Ramos (cell line): ENCODE measurements around the gene LMF1.

Experiments
- in situ Hi-C: fragments of 300-500 bp; cut with MboI; formaldehyde crosslinking; loops from one replicate; pipeline ENCODE4 v1.14.3; 2022; ENCODE audit warnings: low sequenced_read_pairs; ENCODE audit not compliant: unreplicated experiment

Gene LMF1

DNA sequence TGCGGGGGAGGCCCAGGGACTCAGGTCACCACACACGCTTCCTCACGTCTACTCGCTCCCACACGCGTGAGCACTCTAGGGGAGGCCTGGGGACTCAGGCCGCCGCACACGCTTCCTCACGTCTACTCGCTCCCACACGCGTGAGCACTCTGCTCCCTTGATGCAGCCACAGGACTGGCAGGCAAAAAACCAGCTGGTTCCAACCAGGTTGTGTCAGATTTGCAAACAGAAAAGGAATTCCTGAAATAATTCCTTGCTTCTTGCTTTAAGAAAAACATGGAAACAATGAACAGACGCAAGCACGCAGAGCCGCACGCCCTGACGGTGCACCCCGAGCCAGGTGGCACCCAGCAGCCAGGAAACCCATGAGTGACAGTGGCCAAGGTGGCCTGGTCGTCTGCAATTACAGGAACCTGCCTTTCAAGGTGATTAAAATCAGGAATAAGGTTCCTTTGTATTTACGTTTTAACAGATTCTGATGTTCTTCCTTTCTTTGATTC lies 37.9 kb downstream of the LMF1 start:
- in situ Hi-C loops: no loop called here

DNA sequence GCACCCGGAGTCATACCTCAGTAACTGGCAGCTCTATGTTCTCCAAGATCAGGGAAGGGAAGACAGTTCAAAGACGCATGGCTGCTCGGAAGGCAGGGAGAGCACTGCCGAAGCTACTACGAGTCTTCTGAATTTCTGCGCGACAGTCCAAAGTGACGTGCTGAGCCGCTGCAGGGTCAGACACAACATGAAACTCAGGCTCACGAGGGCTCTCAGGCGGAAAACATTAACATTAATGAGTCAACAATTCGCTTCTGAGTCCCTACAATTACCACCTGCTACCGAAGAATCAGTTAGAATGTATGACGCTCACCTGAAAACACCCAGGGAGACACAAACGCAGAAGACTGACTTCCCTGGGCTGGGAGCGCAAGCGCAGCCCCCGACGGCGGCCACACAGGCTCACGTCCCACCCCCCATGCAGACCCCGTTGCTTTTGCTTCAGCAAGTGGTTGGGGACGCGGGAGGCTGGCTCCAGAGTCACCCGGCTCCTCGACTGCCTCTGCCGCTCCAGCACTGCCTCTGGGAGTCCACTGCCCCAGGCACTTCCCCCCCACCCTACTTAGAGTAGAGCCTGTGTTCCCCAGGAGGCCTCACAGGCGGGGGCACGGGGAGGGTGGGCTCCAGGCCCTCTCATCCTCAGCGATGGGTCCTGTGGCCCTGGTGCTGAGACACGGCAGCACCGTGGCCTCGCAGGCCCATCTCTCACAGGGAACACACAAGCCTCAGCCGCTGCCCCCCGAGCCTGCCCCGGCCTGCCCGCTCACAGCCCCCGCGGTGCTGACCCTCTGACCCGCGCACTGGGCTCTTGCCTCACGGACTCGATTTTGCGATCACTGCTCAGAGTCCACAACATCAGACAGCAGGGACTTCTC lies 38.9 kb downstream of the LMF1 start:
- in situ Hi-C loops: no loop called here

DNA sequence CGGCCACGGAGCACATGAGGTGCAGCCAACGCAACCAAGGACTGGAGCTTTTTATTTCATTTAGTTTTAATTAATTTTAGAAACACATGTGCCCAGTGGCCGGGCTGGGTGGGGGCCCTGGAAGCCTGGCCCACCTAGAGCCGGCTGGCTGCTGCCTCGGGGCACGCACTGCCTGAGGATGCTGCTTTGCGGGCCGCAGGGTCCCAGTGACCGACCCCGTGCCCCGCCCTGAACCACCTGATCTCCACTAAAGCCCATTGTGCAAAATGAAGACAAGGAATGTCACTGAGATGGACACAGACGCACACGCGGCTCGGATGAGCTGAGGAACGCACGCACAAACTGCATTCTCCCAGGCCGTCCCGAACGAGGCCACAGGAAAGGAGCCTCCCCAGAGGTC lies 39.6 kb downstream of the LMF1 start:
- in situ Hi-C loops: no loop called here

- in situ Hi-C loops: no loop called here
Measured at GRCh38 chr16:930511-930910, 40.3 kb downstream of the LMF1 start.

- in situ Hi-C loops: no loop called here
Measured at GRCh38 chr16:930076-930475, 40.7 kb downstream of the LMF1 start.

- in situ Hi-C loops: no loop called here
Measured at GRCh38 chr16:929227-930073, 41.3 kb downstream of the LMF1 start.

- in situ Hi-C loops: no loop called here
Measured at GRCh38 chr16:928526-928925, 42.3 kb downstream of the LMF1 start.

GRCh38 chr16:927931-928330 lies 42.9 kb downstream of the LMF1 start:
- in situ Hi-C loops: no loop called here

DNA sequence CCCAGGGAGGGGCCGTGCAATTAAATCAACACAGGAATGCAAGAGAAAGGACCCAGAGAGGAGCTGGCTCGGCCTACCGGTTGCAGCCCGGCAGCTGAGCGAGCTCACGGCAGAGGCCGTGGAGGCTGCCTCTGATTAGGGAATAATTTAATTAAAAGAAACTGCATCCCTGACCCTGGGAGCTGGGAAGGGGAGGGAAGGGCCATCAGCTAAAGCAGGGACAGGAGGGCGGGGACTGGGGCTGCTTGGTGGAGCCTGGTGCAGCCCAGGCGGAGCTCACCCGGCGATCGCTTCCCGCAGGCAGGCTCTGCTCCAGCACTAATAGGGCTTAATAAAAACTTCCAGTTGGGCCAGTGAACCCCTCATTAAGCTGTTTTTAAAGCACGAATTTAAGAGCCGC lies 43.4 kb downstream of the LMF1 start:
- in situ Hi-C loops: no loop called here

GRCh38 chr16:926715-927114 lies 44.1 kb downstream of the LMF1 start:
- in situ Hi-C loops: no loop called here

- in situ Hi-C loops: no loop called here
Measured at GRCh38 chr16:924806-925205, 46.0 kb downstream of the LMF1 start.

- in situ Hi-C loops: no loop called here
Measured at GRCh38 chr16:924063-924462, 46.7 kb downstream of the LMF1 start.

- in situ Hi-C loops: no loop called here
Measured at GRCh38 chr16:923184-923583, 47.6 kb downstream of the LMF1 start.

DNA sequence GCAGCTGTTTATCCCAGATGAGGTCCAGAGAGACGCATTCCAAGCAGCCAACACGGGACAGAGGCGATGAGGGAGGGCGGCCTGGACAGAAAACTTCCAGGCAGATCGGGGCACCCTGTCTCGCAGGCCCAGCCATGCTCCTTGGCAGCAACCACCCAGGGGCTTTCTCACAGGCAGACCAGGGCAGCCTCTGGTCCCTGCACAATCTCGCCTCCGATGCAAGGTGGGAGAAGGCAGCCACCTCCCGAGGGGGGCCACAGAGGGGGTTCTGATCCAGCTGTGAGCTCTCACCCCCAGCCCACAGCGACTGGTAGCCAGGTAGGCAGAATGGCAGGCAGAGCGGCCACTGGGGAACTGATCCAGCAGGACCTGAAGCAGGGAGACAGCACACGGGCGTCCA lies 48.7 kb downstream of the LMF1 start:
- in situ Hi-C loops: no loop called here

GRCh38 chr16:921321-921905 lies 49.4 kb downstream of the LMF1 start:
- in situ Hi-C loops: no loop called here

DNA sequence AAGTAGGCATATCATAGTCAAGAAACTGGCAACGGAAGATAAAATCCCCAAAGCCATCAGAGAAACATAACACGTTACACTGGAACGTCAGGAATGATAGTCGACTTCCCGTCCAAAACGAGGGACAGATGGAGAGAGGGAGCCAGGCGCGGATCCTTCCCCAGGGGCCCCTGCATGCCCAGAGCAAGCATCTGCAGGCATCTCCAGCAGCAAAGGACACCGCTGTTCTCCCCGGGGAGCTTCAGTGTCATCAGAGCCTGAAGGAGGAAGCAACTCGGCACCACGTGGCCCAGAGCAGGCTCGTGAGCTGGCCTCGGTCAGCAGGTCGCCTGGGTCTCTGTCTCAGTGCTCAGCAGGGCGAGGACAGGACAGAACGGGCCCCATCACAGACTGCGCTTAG lies 50.1 kb downstream of the LMF1 start:
- in situ Hi-C loops: no loop called here

- in situ Hi-C loops: no loop called here
Measured at GRCh38 chr16:920051-920681, 50.6 kb downstream of the LMF1 start.

DNA sequence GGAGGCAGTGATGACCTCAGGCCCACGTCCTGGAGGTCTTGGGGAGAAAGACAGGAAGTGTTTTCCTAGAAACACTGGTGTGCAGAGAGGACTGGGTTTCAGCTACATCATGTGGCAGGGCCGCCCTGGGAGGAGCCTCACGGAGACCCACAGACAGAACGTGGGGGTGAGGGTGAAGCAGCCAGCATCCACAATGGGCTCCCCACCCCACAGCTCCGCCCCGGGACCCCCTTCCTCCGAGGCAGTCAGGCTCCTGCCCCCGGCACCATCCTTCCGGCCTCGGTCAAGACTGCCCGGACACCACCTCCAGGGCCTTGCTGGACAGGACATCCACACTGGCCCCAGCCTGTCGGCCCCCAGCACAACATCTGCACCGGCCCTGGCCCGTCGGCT lies 51.1 kb downstream of the LMF1 start:
- in situ Hi-C loops: no loop called here

DNA sequence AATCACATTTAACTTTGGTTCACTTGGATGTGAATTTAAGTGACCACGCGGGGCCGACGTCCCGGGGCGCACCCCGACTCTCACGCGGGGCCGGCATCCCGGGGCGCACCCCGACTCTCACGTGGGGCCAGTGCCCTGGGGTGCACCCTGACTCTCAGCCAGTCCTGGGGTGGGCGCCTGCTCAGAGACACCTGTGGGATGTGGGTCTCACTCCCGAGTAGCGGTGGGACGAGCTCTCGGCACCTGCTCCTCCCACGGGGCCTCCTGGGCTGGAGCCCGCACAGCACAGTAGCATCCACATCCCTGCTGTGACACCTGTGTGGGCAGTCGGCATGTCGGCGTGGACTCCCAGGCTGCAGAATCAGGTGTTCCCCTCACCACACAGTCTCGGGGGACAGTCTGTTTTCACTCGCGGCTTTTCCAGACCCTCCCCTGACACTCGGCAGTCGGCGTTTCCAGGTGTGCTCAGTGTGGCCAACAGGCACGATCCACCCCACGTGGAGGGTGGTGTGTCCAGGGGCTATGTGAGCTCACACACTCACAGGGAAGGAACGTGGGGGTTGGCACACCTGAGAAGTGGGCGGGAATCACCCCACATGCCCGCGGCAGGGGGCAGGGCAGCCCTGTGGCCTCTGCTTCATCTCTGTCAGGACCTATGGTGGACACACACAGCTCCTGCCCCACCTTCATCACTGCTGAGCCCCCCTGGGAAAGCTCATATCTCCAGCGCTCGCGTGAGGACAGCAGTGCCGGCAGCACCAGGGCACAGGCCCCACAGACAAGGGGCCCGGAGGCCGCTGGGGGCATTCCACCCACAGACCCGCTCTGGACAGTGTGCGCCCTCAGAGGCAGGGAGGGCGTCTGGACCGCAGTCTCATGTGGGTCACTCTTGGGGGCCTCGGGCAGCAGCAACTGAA lies 51.8 kb downstream of the LMF1 start:
- in situ Hi-C loops: no loop called here
